OCI-LY3 (cell line): ENCODE measurements around the gene CLPTM1.

ENCODE experiments used
- EZH2phosphoT487 ChIP-seq: fragments of 200-600 bp; shearing (Covaris generic); IDR thresholded peaks from 2 replicates; pipeline ENCODE4 v1.6.1; 2018; ENCODE audit warnings: antibody characterized with exemption, mixed run types, low read depth
- TF ChIP-seq, protein P1 (sequence below): fragments of 200-600, 300-600 bp; sonication (generic); IDR thresholded peaks from 2 replicates; pipeline ENCODE4 v1.5.1; 2014; ENCODE audit warnings: antibody characterized with exemption, low read length, low read depth

DNA sequence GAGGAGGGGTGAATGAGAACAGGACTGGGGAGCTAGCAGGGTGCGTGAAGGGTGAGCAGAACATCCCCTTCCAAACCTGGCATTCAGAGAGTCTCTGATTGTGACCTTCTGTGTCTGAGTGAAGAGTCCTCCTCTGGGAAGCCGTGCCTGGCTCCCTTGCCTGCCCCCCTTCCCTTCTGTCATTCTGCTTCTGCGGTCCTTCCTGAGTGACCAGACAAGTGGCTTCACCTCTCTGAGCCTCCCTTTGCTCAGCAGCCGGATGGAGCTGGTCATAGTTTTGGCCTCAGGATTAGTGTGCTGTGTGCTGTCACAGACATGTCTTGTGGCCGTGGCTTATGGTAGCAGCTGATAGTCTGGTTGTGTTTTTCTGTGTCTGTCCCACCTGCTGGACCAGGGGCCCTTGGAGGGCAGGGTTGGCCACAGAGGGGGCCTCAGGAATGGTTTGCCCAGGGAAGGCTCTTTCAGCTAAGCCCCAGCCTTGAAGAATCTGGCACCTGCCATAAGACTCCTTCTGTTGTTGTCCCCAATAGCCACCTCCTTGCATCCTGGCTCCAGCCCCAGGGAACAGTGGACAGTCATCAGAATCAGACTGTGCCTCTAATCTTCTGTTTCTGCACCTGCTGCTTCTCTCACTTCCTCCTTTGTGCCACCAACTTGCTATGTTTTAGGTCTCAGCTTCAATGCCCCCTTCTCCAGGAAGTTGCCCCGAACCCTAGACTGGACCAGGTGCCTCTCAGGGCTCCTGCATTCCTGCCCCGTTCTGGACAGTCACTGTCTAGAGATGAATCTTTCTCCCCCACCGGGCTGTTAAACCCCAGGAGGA, 5.9 kb downstream of the CLPTM1 start:
- TF ChIP-seq, protein P1, sequence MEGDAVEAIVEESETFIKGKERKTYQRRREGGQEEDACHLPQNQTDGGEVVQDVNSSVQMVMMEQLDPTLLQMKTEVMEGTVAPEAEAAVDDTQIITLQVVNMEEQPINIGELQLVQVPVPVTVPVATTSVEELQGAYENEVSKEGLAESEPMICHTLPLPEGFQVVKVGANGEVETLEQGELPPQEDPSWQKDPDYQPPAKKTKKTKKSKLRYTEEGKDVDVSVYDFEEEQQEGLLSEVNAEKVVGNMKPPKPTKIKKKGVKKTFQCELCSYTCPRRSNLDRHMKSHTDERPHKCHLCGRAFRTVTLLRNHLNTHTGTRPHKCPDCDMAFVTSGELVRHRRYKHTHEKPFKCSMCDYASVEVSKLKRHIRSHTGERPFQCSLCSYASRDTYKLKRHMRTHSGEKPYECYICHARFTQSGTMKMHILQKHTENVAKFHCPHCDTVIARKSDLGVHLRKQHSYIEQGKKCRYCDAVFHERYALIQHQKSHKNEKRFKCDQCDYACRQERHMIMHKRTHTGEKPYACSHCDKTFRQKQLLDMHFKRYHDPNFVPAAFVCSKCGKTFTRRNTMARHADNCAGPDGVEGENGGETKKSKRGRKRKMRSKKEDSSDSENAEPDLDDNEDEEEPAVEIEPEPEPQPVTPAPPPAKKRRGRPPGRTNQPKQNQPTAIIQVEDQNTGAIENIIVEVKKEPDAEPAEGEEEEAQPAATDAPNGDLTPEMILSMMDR = no peak
- no peak for TF ChIP-seq EZH2phosphoT487
